H9 (cell line): ENCODE results near the gene USP4. TPM values are rescaled to one million over a fixed set of nuclear protein-coding genes. Genes with fewer than 3 reads are reported as not detected.

Experiments
- DNase-seq: peaks from one replicate; pipeline ENCODE4 v3.0.0-alpha.2; 2017
- H2AFZ ChIP-seq: one replicate; pipeline ENCODE4 v1.6.1; 2013; ENCODE audit warnings: mild to moderate bottlenecking, low read length, control low read depth, moderate library complexity
- H2AK5ac ChIP-seq: 2 replicates; pipeline ENCODE4 v1.6.1; 2013; ENCODE audit warnings: low read length, control low read depth, mixed read lengths; ENCODE audit not compliant: insufficient read length
- H2BK120ac ChIP-seq: one replicate; pipeline ENCODE4 v1.6.1; 2013; ENCODE audit warnings: low read depth, mild to moderate bottlenecking, low read length, control low read depth, inconsistent platforms; ENCODE audit not compliant: poor library complexity, severe bottlenecking
- H2BK12ac ChIP-seq: 2 replicates; pipeline ENCODE4 v1.6.1; 2013; ENCODE audit warnings: low read length, control low read depth, mixed read lengths, low read depth; ENCODE audit not compliant: insufficient read length
- H2BK15ac ChIP-seq: 2 replicates; pipeline ENCODE4 v1.6.1; 2013; ENCODE audit warnings: low read depth, low read length, control low read depth
- H2BK20ac ChIP-seq: one replicate; pipeline ENCODE4 v1.6.1; 2013; ENCODE audit warnings: low read depth, mild to moderate bottlenecking, low read length, control low read depth, inconsistent platforms; ENCODE audit not compliant: poor library complexity, severe bottlenecking
- H2BK5ac ChIP-seq: 2 replicates; pipeline ENCODE4 v1.6.1; 2013; ENCODE audit warnings: low read length, control low read depth, mixed read lengths; ENCODE audit not compliant: insufficient read length
- H3K14ac ChIP-seq: 2 replicates; pipeline ENCODE4 v1.6.1; 2013; ENCODE audit warnings: low read length, control low read depth; ENCODE audit not compliant: insufficient read depth
- H3K18ac ChIP-seq: 2 replicates; pipeline ENCODE4 v1.6.1; 2013; ENCODE audit warnings: low read depth, mild to moderate bottlenecking, mixed read lengths, low read length, control low read depth; ENCODE audit not compliant: insufficient read length
- H3K23ac ChIP-seq: 2 replicates; pipeline ENCODE4 v1.6.1; 2013; ENCODE audit warnings: low read length, control low read depth, mixed read lengths, low read depth; ENCODE audit not compliant: insufficient read length
- H3K23me2 ChIP-seq: 2 replicates; pipeline ENCODE4 v1.6.1; 2013; ENCODE audit warnings: low read depth, mild to moderate bottlenecking, mixed read lengths, low read length, control low read depth; ENCODE audit not compliant: insufficient read length, poor library complexity, severe bottlenecking
- H3K27ac ChIP-seq: 2 replicates; pipeline ENCODE4 v1.5.1; 2013; ENCODE audit warnings: low read length, control low read depth, mixed read lengths, low read depth; ENCODE audit not compliant: insufficient read length
- H3K27me3 ChIP-seq: 2 replicates; pipeline ENCODE4 v1.6.1; 2013; ENCODE audit warnings: low read length, control low read depth, inconsistent platforms; ENCODE audit not compliant: insufficient read depth
- H3K4ac ChIP-seq: 2 replicates; pipeline ENCODE4 v1.6.1; 2013; ENCODE audit warnings: low read depth, mild to moderate bottlenecking, control low read depth, inconsistent platforms, low read length, moderate library complexity
- H3K4me1 ChIP-seq: 2 replicates; pipeline ENCODE4 v1.6.1; 2013; ENCODE audit warnings: low read length, control low read depth, inconsistent platforms; ENCODE audit not compliant: insufficient read depth
- H3K4me2 ChIP-seq: 2 replicates; pipeline ENCODE4 v1.6.1; 2013; ENCODE audit warnings: low read length, control low read depth, mixed read lengths; ENCODE audit not compliant: insufficient read length, insufficient read depth
- H3K56ac ChIP-seq: 2 replicates; pipeline ENCODE4 v1.6.1; 2013; ENCODE audit warnings: low read depth, mild to moderate bottlenecking, mixed read lengths, low read length, control low read depth; ENCODE audit not compliant: insufficient read length
- H3K79me1 ChIP-seq: 2 replicates; pipeline ENCODE4 v1.6.1; 2013; ENCODE audit warnings: low read depth, mild to moderate bottlenecking, moderate library complexity, low read length, control low read depth, inconsistent platforms; ENCODE audit not compliant: insufficient read depth, poor library complexity, severe bottlenecking
- H3K79me2 ChIP-seq: 2 replicates; pipeline ENCODE4 v1.6.1; 2013; ENCODE audit warnings: low read length, control low read depth, inconsistent platforms; ENCODE audit not compliant: insufficient read depth
- H3K9ac ChIP-seq: 2 replicates; pipeline ENCODE4 v1.6.1; 2013; ENCODE audit warnings: low read length, control low read depth, mixed read lengths; ENCODE audit not compliant: insufficient read length; ENCODE audit errors: extremely low read depth
- H3K9me3 ChIP-seq: one replicate; pipeline ENCODE4 v1.6.1; 2013; ENCODE audit warnings: low read depth, low read length, inconsistent platforms; ENCODE audit not compliant: control insufficient read depth
- H3T11ph ChIP-seq: one replicate; pipeline ENCODE4 v1.6.1; 2013; ENCODE audit warnings: mild to moderate bottlenecking, low read length, control low read depth, inconsistent platforms
- H4K20me1 ChIP-seq: one replicate; pipeline ENCODE4 v1.6.1; 2013; ENCODE audit not compliant: control insufficient read depth, insufficient read length, insufficient read depth
- H4K5ac ChIP-seq: 2 replicates; pipeline ENCODE4 v1.6.1; 2013; ENCODE audit warnings: low read depth, mild to moderate bottlenecking, mixed read lengths, low read length, control low read depth; ENCODE audit not compliant: insufficient read length
- H4K8ac ChIP-seq: replicated peaks from 2 replicates; pipeline ENCODE4 v1.6.1; 2013; ENCODE audit warnings: low read length, control low read depth, mixed read lengths, low read depth; ENCODE audit not compliant: insufficient read length
- H4K91ac ChIP-seq: 2 replicates; pipeline ENCODE4 v1.6.1; 2013; ENCODE audit warnings: low read depth, mild to moderate bottlenecking, moderate library complexity, mixed read lengths, low read length, control low read depth; ENCODE audit not compliant: insufficient read length
- H3K27ac Mint-ChIP-seq, 3 experiments: 2 replicates in 2 of 3; 3 replicates in 1 of 3; pipeline ENCODE4 v1.8.0; 2020 to 2021; ENCODE audit warnings: mixed read lengths in 3 of 3, mild to moderate bottlenecking in 1 of 3, moderate library complexity in 1 of 3
- H3K27me3 Mint-ChIP-seq: 2 replicates; pipeline ENCODE4 v1.8.0; 2021; ENCODE audit warnings: low read depth, mild to moderate bottlenecking, moderate library complexity, mixed read lengths
- H3K36me3 Mint-ChIP-seq, 3 experiments: 2 replicates in 2 of 3; 3 replicates in 1 of 3; pipeline ENCODE4 v1.8.0; 2020 to 2021; ENCODE audit warnings: low read depth in 3 of 3, mixed read lengths in 3 of 3; ENCODE audit not compliant: insufficient read depth in 1 of 3
- H3K4me1 Mint-ChIP-seq, 2 experiments: 2 replicates each; pipeline ENCODE4 v1.8.0; 2020; ENCODE audit warnings: mixed read lengths in 2 of 2
- H3K4me3 Mint-ChIP-seq, 2 experiments: 2 replicates in 1 of 2; 3 replicates in 1 of 2; pipeline ENCODE4 v1.8.0; 2020 to 2021; ENCODE audit warnings: mild to moderate bottlenecking in 2 of 2, mixed read lengths in 2 of 2, moderate library complexity in 1 of 2
- H3K9me3 Mint-ChIP-seq, 2 experiments: 2 replicates in 1 of 2; 3 replicates in 1 of 2; pipeline ENCODE4 v1.8.0; 2020; ENCODE audit warnings: mild to moderate bottlenecking in 2 of 2, mixed read lengths in 2 of 2, moderate library complexity in 1 of 2
- WGBS: extraction: QIAGEN DNeasy Blood & Tissue Kit; methylation state at CpG from one replicate; pipeline ENCODE4 v1.1.7; 2013; ENCODE audit warnings: missing lambda C conversion rate, low lambda C conversion rate, mixed read lengths; ENCODE audit not compliant: insufficient read length; ENCODE audit errors: extremely low coverage; 5-methylcytosine and 5-hydroxymethylcytosine counted together
- total RNA-seq: library from RNA; stranded (reverse); gene quantifications from 2 replicates; pipeline ENCODE4 v1.2.1, GENCODE V29; 2021
- TF ChIP-seq, protein P1 (sequence below): fragments of 200-600 bp; sonication (generic); conservative IDR thresholded peaks from 3 replicates; pipeline ENCODE4 v1.8.0; 2021; ENCODE audit warnings: antibody characterized with exemption, mild to moderate bottlenecking

Gene USP4
- total RNA-seq, 1 experiment from 2014 or later = 36.1 TPM

DNA sequence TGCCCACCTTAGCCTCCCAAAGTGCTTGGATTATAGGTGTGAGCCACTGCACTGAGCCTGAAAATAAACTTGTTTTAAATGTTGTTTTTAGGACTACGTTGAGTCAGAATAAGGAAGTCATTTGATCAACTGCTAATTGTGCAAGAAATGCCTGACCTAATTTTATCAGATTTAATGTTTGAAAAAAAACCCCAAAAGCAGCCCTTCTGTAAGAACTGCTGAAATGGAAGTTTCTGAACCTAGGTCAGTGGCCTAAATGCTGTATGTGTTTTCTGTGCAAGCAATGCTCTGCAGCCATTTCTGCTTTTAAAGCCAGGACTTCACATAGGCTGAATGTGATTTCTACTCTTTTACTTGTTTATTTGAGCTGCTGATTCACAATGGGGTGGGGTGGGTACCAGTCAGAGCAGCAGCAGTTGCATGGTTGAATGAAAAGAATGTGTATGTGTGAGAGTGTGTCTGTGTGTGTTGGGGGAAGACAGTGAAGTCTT lies 11.7 kb upstream of the USP4 start:
- Histone ChIP-seq H3K4ac (no peak overlapping the region), H2BK5ac (no peak overlapping the region), H2BK15ac (no peak overlapping the region), H4K8ac (no peak overlapping the region), H2BK12ac (no peak overlapping the region), H3K23ac (no peak overlapping the region), H3K27me3 (no peaks in the 10 kb centered on the region), H4K5ac (no peak overlapping the region), H2AK5ac (no peak overlapping the region), H2AFZ (no peak overlapping the region), H3K23me2 (no peaks in the 10 kb centered on the region), H3K56ac (no peak overlapping the region), H3T11ph (no peak overlapping the region), H2BK120ac (no peak overlapping the region), H4K20me1 (no peaks in the 10 kb centered on the region), H3K79me1 (no peaks in the 10 kb centered on the region), H3K14ac (no peak overlapping the region), H3K27ac (no peak overlapping the region), H4K91ac (no peak overlapping the region), H3K79me2 (no peaks in the 10 kb centered on the region), H3K18ac (no peak overlapping the region), H3K4me1 (no peaks in the 10 kb centered on the region), H3K9me3 (no peaks in the 10 kb centered on the region), H3K4me2 (no peak overlapping the region), H3K9ac (no peak overlapping the region), H2BK20ac (no peak overlapping the region)
- no CpG with 5 or more reads among the region's 1 CpG for WGBS
- Mint-ChIP-seq H3K36me3 (peaks cover 8 to 19% (median 16%) of the 10 kb centered on the region in 3 experiments), H3K4me3 (no peak overlapping the region), H3K27me3 (peaks cover 3% of the 10 kb centered on the region; the same call in 1 of the 2 replicates), H3K4me1 (peaks cover 8 to 9% of the 10 kb centered on the region in 2 experiments), H3K9me3 (0 out of 5 replicates have a peak, but pooled peaks cover 0 to 2% of the 10 kb centered on the region in 2 experiments), H3K27ac (no peak overlapping the region)
- TF ChIP-seq, protein P1, sequence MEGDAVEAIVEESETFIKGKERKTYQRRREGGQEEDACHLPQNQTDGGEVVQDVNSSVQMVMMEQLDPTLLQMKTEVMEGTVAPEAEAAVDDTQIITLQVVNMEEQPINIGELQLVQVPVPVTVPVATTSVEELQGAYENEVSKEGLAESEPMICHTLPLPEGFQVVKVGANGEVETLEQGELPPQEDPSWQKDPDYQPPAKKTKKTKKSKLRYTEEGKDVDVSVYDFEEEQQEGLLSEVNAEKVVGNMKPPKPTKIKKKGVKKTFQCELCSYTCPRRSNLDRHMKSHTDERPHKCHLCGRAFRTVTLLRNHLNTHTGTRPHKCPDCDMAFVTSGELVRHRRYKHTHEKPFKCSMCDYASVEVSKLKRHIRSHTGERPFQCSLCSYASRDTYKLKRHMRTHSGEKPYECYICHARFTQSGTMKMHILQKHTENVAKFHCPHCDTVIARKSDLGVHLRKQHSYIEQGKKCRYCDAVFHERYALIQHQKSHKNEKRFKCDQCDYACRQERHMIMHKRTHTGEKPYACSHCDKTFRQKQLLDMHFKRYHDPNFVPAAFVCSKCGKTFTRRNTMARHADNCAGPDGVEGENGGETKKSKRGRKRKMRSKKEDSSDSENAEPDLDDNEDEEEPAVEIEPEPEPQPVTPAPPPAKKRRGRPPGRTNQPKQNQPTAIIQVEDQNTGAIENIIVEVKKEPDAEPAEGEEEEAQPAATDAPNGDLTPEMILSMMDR = no peak
- no peak for DNase-seq
